ENCODE results near the gene WFDC6.
"Not testable (repeated sequence)": the region's sequence is repeated elsewhere in the genome, so short reads cannot be mapped to it uniquely, and the experiment has no call there.

The WFDC6 gene

DNA sequence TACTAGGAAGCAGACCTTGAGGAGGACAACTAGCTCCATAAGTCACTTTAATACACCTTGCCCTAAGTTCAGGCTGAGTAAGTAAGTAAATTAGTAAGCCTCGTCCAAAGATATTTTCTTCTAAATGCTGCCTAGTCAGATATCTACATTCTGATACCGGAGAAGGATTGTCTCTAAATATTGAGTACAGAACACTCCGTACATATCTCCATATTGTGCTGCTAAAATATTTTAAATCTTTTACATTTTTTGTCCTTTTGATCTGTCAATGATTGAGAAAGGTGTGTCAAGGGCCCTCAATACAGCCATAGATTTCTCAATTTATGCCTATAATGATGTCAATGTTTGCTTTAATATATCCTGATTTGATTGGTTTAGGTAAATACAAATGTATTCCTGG is 36.6 kb upstream of the WFDC6 start:
- no peaks in the 10 kb centered on the region for H3K27me3 ChIP-seq (ENCODE audit: insufficient read depth, low read depth)
- no peaks in the 10 kb centered on the region for H3K4me1 ChIP-seq (ENCODE audit: low read depth, poor library complexity, severe bottlenecking)
- H3K4me2 ChIP-seq: no peak overlapping the region
- no peaks in the 10 kb centered on the region for H3K36me3 ChIP-seq (ENCODE audit: insufficient read depth)
- H4K20me1 ChIP-seq (ENCODE audit: insufficient read depth): no peaks in the 10 kb centered on the region
- no peak overlapping the region for H3K4me3 ChIP-seq (IDR thresholded peaks at IDR 0.05; ENCODE audit: insufficient read depth, low read depth, low read length)
- H2AFZ ChIP-seq (ENCODE audit: low read depth): no peak overlapping the region
- H3K27ac ChIP-seq: no peak overlapping the region
- H3K9ac ChIP-seq: no peak overlapping the region
- TF ChIP-seq, protein P1, sequence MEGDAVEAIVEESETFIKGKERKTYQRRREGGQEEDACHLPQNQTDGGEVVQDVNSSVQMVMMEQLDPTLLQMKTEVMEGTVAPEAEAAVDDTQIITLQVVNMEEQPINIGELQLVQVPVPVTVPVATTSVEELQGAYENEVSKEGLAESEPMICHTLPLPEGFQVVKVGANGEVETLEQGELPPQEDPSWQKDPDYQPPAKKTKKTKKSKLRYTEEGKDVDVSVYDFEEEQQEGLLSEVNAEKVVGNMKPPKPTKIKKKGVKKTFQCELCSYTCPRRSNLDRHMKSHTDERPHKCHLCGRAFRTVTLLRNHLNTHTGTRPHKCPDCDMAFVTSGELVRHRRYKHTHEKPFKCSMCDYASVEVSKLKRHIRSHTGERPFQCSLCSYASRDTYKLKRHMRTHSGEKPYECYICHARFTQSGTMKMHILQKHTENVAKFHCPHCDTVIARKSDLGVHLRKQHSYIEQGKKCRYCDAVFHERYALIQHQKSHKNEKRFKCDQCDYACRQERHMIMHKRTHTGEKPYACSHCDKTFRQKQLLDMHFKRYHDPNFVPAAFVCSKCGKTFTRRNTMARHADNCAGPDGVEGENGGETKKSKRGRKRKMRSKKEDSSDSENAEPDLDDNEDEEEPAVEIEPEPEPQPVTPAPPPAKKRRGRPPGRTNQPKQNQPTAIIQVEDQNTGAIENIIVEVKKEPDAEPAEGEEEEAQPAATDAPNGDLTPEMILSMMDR (conservative IDR thresholded peaks at IDR 0.05; ENCODE audit: low read depth, low read length): no peak
- no peaks in the 10 kb centered on the region for H3K79me2 ChIP-seq (ENCODE audit: insufficient read depth, low read depth)

GRCh38 chr20:45569650-45570049 is 30.4 kb upstream of the WFDC6 start:
- not testable (repeated sequence) for H3K27ac ChIP-seq; H3K4me2 ChIP-seq; H3K36me3 ChIP-seq (ENCODE audit: insufficient read depth); H4K20me1 ChIP-seq (ENCODE audit: insufficient read depth); H2AFZ ChIP-seq (ENCODE audit: low read depth); H3K4me3 ChIP-seq (IDR thresholded peaks at IDR 0.05; ENCODE audit: insufficient read depth, low read depth, low read length); H3K9ac ChIP-seq; H3K27me3 ChIP-seq (ENCODE audit: insufficient read depth, low read depth); H3K79me2 ChIP-seq (ENCODE audit: insufficient read depth, low read depth); H3K4me1 ChIP-seq (ENCODE audit: low read depth, poor library complexity, severe bottlenecking)

GRCh38 chr20:45564760-45565276 is 25.5 kb upstream of the WFDC6 start:
- no peaks in the 10 kb centered on the region for H3K36me3 ChIP-seq (ENCODE audit: insufficient read depth)
- no peaks in the 10 kb centered on the region for H3K79me2 ChIP-seq (ENCODE audit: insufficient read depth, low read depth)
- no peak overlapping the region for H3K9ac ChIP-seq
- H3K4me2 ChIP-seq: no peak overlapping the region
- no peaks in the 10 kb centered on the region for H3K27me3 ChIP-seq (ENCODE audit: insufficient read depth, low read depth)
- no peak overlapping the region for H3K4me3 ChIP-seq (IDR thresholded peaks at IDR 0.05; ENCODE audit: insufficient read depth, low read depth, low read length)
- H2AFZ ChIP-seq (ENCODE audit: low read depth): no peak overlapping the region
- no peaks in the 10 kb centered on the region for H3K4me1 ChIP-seq (ENCODE audit: low read depth, poor library complexity, severe bottlenecking)
- TF ChIP-seq, protein P1 (conservative IDR thresholded peaks at IDR 0.05; ENCODE audit: low read depth, low read length): no peak
- H3K27ac ChIP-seq: no peak overlapping the region
- H4K20me1 ChIP-seq (ENCODE audit: insufficient read depth): no peaks in the 10 kb centered on the region

DNA sequence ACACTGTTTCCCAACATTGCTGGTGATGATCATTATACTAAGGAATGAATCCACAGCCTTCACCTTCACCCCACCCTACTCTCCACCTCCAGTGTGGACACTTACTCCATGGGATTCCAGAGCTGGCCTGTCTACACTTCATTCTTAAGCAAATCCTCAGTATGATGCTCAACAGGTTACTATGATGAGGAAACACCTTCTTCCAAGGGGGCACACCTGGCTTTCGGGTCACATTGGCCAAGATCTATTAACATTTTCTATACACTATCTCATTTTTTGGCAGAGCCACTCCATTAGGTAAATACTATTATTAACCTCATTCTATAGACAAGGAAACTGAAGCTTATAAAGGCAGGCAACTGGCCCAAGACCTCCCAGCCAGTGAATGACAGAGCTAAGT is 15.9 kb upstream of the WFDC6 start:
- no peaks in the 10 kb centered on the region for H4K20me1 ChIP-seq (ENCODE audit: insufficient read depth)
- H3K9ac ChIP-seq: no peak overlapping the region
- no peaks in the 10 kb centered on the region; the same call in 1 of the 2 replicates for H3K27me3 ChIP-seq (ENCODE audit: insufficient read depth, low read depth)
- no peak overlapping the region for H3K27ac ChIP-seq
- H3K4me3 ChIP-seq (IDR thresholded peaks at IDR 0.05; ENCODE audit: insufficient read depth, low read depth, low read length): no peak overlapping the region
- no peaks in the 10 kb centered on the region for H3K36me3 ChIP-seq (ENCODE audit: insufficient read depth)
- no peaks in the 10 kb centered on the region for H3K4me1 ChIP-seq (ENCODE audit: low read depth, poor library complexity, severe bottlenecking)
- H3K79me2 ChIP-seq (ENCODE audit: insufficient read depth, low read depth): no peaks in the 10 kb centered on the region
- H3K4me2 ChIP-seq: no peak overlapping the region
- no peak overlapping the region for H2AFZ ChIP-seq (ENCODE audit: low read depth)
- TF ChIP-seq, protein P1 (conservative IDR thresholded peaks at IDR 0.05; ENCODE audit: low read depth, low read length): no peak

DNA sequence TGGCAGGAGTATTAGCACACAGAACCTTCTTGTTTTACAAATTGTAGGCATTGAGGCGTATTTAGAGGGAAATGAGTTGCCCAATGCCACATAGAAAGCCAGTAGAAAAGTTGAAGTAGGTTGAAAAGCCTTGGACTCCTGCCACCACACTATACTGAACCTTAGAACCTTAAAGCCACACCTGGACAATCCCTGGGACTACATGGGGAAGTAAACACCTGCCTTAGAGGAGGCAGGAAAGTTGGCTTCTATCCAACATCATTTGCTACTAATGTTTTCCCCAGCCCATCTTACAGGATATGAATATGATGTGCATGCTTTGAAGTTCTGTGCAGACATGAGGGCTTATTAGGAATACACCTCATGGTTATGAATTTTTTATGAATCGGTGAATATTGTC is 13.2 kb upstream of the WFDC6 start:
- Histone ChIP-seq H3K4me2 (no peak overlapping the region), H3K4me1 (ENCODE audit: low read depth, poor library complexity, severe bottlenecking) (no peaks in the 10 kb centered on the region), H2AFZ (ENCODE audit: low read depth) (no peak overlapping the region), H3K9ac (no peak overlapping the region), H4K20me1 (ENCODE audit: insufficient read depth) (no peaks in the 10 kb centered on the region), H3K79me2 (ENCODE audit: insufficient read depth, low read depth) (no peaks in the 10 kb centered on the region), H3K4me3 (IDR thresholded peaks at IDR 0.05; ENCODE audit: insufficient read depth, low read depth, low read length) (no peak overlapping the region), H3K36me3 (ENCODE audit: insufficient read depth) (no peaks in the 10 kb centered on the region), H3K27ac (no peak overlapping the region), H3K27me3 (ENCODE audit: insufficient read depth, low read depth) (no peaks in the 10 kb centered on the region; the same call in 1 of the 2 replicates)
- TF ChIP-seq, protein P1 (conservative IDR thresholded peaks at IDR 0.05; ENCODE audit: low read depth, low read length): no peak
